Neutrophil (primary cell): Measurements from ENCODE around the gene AMOTL1.
"Not testable (repeated sequence)": the region's sequence is repeated elsewhere in the genome, so short reads cannot be mapped to it uniquely, and the experiment has no call there.

Source experiments
- H3K27ac ChIP-seq: fragments of 200-600 bp; sonication (generic); 2 replicates; pipeline ENCODE4 v1.5.1; 2016; ENCODE audit warnings: mild to moderate bottlenecking, moderate library complexity
- H3K27me3 ChIP-seq: fragments of 200-600 bp; sonication (generic); 2 replicates; pipeline ENCODE4 v1.6.0; 2016; ENCODE audit warnings: mild to moderate bottlenecking
- H3K36me3 ChIP-seq: fragments of 200-600 bp; sonication (generic); 2 replicates; pipeline ENCODE4 v1.5.1; 2017
- H3K4me1 ChIP-seq, 2 experiments: fragments of 200-600 bp in 1 of 2; sonication (generic) in 1 of 2; 1 replicate in 1 of 2; 2 replicates in 1 of 2; pipeline versions ENCODE4 v1.5.1 to v1.6.1; 2013 to 2016; ENCODE audit warnings: low read depth in 1 of 2, low read length in 1 of 2, mild to moderate bottlenecking in 1 of 2, moderate library complexity in 1 of 2; ENCODE audit not compliant: control insufficient read depth in 1 of 2, insufficient read depth in 1 of 2
- H3K4me3 ChIP-seq, 2 experiments: fragments of 200-600 bp in 1 of 2; sonication (generic) in 1 of 2; 1 replicate in 1 of 2; 2 replicates in 1 of 2; pipeline ENCODE4 v1.5.1; 2013 to 2016; ENCODE audit warnings: low read depth in 1 of 2, low read length in 1 of 2, mild to moderate bottlenecking in 1 of 2, moderate library complexity in 1 of 2
- H3K9me3 ChIP-seq: fragments of 200-600 bp; sonication (generic); 2 replicates; pipeline ENCODE4 v1.5.1; 2016
- TF ChIP-seq, protein P1 (sequence below): fragments of 200-600 bp; sonication (generic); IDR thresholded peaks from 2 replicates; pipeline ENCODE4 v1.5.1; 2016; ENCODE audit warnings: antibody characterized with exemption

Gene AMOTL1

DNA sequence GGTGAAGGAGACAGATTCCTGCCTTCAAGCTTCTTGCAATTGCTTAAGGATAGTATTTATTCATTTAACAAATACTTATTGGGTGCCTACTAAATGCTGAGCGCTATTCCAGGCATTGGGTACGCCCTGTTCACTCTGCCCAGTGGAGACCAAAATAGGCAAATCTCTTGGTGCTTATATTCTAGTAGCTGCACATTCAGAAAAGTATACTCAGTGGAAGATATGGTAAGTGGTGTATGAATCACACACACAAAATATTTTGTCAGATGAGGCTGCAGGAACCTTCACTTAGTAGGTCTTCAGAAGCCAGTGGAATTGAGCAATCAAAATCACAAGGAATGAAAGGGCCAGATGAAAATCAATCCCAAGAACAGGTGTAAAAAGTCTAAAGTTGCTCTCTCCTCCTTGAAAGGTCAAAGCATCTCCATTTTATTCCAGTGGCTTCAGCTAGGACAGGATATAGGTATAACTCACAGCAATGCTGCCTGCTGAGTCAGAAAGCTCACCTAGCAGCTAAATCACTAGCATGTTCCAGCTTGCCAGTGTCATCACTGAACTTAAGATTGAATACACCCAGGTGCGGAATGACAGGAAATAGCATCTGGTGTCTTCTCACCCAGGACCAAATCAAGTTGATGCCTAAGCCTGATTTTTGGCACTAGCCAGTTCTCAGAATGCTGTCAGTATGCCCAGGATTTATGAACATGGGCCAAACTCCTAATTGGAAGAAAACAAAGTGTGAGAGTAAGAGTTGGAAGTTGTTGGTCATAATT lies 83.9 kb downstream of the AMOTL1 start:
- Histone ChIP-seq H3K27me3 (no peaks in the 10 kb centered on the region), H3K36me3 (no peaks in the 10 kb centered on the region), H3K4me1 (no peaks in the 10 kb centered on the region), H3K27ac (no peak overlapping the region), H3K9me3 (no peaks in the 10 kb centered on the region), H3K4me3 (no peak overlapping the region)
- TF ChIP-seq, protein P1, sequence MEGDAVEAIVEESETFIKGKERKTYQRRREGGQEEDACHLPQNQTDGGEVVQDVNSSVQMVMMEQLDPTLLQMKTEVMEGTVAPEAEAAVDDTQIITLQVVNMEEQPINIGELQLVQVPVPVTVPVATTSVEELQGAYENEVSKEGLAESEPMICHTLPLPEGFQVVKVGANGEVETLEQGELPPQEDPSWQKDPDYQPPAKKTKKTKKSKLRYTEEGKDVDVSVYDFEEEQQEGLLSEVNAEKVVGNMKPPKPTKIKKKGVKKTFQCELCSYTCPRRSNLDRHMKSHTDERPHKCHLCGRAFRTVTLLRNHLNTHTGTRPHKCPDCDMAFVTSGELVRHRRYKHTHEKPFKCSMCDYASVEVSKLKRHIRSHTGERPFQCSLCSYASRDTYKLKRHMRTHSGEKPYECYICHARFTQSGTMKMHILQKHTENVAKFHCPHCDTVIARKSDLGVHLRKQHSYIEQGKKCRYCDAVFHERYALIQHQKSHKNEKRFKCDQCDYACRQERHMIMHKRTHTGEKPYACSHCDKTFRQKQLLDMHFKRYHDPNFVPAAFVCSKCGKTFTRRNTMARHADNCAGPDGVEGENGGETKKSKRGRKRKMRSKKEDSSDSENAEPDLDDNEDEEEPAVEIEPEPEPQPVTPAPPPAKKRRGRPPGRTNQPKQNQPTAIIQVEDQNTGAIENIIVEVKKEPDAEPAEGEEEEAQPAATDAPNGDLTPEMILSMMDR: no peak

DNA sequence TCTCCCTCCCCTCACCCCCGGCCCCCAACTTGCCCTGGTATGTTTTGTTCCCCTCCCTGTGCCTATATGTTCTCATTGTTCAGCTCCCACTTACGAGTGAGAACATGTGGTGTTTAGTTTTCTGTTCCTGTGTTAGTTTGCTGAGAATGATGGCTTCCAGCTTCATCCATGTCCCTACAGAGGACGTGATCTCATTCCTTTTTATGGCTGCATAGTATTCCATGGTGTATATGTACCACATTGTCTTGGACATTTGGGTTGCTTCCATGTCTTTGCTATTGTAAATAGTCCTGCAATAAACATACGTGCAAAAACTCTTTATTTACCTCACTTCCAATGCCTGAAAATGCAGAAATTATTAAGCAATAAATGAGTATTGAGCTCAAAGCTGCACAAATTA lies 85.1 kb downstream of the AMOTL1 start:
- H3K36me3 ChIP-seq, H3K27ac ChIP-seq: not testable (repeated sequence)

DNA sequence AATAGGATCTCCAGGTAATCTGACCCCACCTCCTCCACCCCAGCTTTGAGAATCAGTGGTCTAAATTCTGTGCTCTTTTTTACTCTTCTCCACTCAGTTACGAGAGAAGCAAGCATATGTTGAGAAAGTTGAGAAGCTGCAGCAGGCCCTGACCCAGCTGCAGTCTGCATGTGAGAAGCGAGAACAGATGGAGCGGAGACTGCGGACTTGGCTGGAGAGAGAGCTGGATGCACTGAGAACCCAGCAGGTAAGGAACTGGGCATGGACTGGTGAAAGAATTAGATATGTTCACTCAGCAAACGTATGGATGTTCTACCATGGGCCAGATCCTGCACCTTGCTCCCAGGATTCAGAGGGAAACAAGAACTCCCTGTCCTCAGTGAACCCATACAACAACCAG lies 85.7 kb downstream of the AMOTL1 start:
- no peaks in the 10 kb centered on the region for H3K27me3 ChIP-seq

More for the DNA sequence above, 85.1 kb downstream of the AMOTL1 start:
- not testable (repeated sequence) for H3K4me1 ChIP-seq, H3K4me3 ChIP-seq, H3K9me3 ChIP-seq, H3K27me3 ChIP-seq

DNA sequence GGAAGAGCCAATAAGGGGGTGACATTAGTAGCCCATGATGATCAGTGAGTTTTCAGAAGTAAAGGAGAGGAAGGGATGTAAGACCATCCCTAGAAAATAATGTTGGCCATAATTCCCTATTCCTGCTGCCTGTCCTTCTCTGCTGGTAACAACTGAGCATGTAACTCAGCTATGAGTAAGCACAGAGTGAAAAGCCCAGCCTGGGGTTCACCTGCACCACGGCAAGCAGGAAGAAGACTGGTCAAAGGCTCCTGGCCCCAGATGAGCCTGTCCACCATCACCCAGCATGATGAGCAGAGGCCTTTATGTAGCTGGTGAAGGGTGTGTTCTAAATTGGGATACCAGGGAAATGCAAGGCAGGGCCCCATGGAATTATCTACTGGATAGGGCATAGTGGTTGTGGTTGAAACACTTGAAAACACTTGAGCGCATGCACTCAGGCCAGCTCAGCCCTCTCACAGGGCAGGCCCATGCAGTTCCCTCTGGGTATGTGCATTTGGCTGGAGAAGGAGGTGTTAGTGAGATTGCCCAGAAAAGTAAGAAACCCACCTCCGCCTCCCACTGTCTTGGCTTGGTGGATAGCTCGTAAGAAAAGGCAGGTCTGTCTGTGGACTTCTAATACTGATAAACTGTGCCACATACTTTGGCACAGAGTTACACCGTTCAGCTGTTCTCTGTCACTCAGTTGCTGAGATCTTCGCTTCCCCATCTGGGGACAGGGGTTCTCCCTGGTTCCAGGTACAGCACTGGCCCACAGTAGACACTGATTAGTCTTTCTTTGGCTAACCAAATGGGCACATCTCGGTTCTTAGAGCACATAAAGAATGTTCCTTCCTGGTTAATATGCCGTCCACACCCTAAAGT lies 86.8 kb downstream of the AMOTL1 start:
- H3K27ac ChIP-seq: no peak overlapping the region
- no peaks in the 10 kb centered on the region for H3K36me3 ChIP-seq
- H3K9me3 ChIP-seq: no peaks in the 10 kb centered on the region
- TF ChIP-seq, protein P1: no peak
- no peaks in the 10 kb centered on the region for H3K4me1 ChIP-seq
- H3K4me3 ChIP-seq: no peak overlapping the region
- H3K27me3 ChIP-seq: no peaks in the 10 kb centered on the region

More for the DNA sequence above, 85.7 kb downstream of the AMOTL1 start:
- H3K4me3 ChIP-seq: no peak overlapping the region
- H3K4me1 ChIP-seq: no peaks in the 10 kb centered on the region
- H3K27ac ChIP-seq: no peak overlapping the region
- no peaks in the 10 kb centered on the region for H3K9me3 ChIP-seq
- TF ChIP-seq, protein P1: no peak
- H3K36me3 ChIP-seq: no peaks in the 10 kb centered on the region

DNA sequence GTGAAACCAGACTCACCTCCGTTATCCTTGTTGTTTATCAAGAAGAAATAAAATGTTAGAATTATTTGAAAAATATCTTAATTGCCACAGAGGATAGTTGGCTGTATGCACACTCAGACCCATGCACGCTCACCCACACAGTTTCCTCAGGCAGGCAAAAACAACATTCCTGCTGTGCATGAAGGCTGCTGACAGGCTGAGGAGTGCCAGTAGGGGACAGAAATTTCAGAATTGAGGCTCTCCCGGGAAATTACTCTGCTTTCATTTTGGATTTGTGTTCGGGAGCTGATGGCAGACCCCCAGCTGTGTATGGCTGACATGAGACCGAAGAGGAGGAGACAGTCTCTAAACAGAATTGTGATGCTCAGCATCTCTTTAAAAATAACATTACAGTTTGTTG lies 87.5 kb downstream of the AMOTL1 start:
- Histone ChIP-seq H3K4me1 (no peaks in the 10 kb centered on the region), H3K36me3 (no peaks in the 10 kb centered on the region)
- TF ChIP-seq, protein P1: no peak

DNA sequence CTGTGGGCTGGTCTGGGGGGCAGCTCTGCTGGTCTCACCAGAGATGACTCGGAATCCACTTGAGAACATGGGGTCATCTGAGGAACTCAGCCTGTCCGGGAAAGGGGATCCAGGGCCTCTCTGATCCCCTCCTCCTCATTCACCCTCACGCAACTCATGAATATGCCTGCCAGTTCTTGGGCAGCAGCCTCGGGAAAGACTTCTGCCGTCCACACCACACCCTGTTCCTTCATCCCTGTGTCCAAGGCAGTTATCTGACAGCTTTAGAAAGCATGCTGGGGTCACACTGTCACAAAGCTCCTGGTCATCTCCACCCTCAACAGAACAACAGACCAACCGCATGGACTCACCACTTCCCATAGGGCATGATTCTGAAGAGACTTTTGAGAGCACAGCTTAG lies 88.3 kb downstream of the AMOTL1 start:
- Histone ChIP-seq H3K27ac (no peak overlapping the region), H3K4me3 (no peak overlapping the region), H3K9me3 (no peaks in the 10 kb centered on the region), H3K36me3 (no peaks in the 10 kb centered on the region), H3K4me1 (no peaks in the 10 kb centered on the region), H3K27me3 (no peaks in the 10 kb centered on the region)
- TF ChIP-seq, protein P1: no peak

More for the DNA sequence above, 87.5 kb downstream of the AMOTL1 start:
- Histone ChIP-seq H3K4me3 (no peak overlapping the region), H3K9me3 (no peaks in the 10 kb centered on the region), H3K27me3 (no peaks in the 10 kb centered on the region), H3K27ac (no peak overlapping the region)
